PC-9 (cell line): ENCODE data around the gene ACTN1. TPM values are rescaled to one million over a fixed set of nuclear protein-coding genes. Genes with fewer than 3 reads are reported as not detected.

Source experiments
- BruUV-seq: library from RNA; stranded (reverse); fragments of 400-500 nt; replicated peaks from 2 replicates; lab custom pipeline; 2021; lab: Mats Ljungman, UMichigan
- CTCF ChIA-PET: fragments of 300-600 bp; sonication (Branson Sonifier 250); formaldehyde crosslinking; loops from one replicate; lab custom pipeline; 2022; ENCODE audit warnings: antibody characterized with exemption; lab: Charles Lee
- POLR2A ChIA-PET: fragments of 300-600 bp; sonication (Branson Sonifier 250); formaldehyde crosslinking; loops from one replicate; lab custom pipeline; 2022; ENCODE audit warnings: antibody characterized with exemption; ENCODE audit not compliant: unreplicated experiment; lab: Charles Lee
- DNase-seq, 2 experiments: peaks; one replicate each; pipeline versions ENCODE4 v3.0.0 to v3.0.0-alpha.2; 2015 to 2022; ENCODE audit warnings: mixed read lengths in 1 of 2
- H2AFZ ChIP-seq: fragments of 200-600 bp; sonication (generic); 2 replicates; pipeline ENCODE4 v1.8.1; 2017; ENCODE audit warnings: antibody characterized with exemption
- H3F3A ChIP-seq: fragments of 200-600 bp; sonication (generic); 2 replicates; pipeline ENCODE4 v1.8.1; 2017; ENCODE audit warnings: antibody characterized with exemption, mild to moderate bottlenecking, low read depth; ENCODE audit not compliant: insufficient read depth
- H3K27ac ChIP-seq: fragments of 200-600 bp; sonication (generic); 2 replicates; pipeline ENCODE4 v1.6.1; 2016; ENCODE audit warnings: mixed run types
- H3K27me3 ChIP-seq: fragments of 200-600 bp; sonication (generic); 2 replicates; pipeline ENCODE4 v1.6.1; 2016; ENCODE audit warnings: low read depth, mixed run types; ENCODE audit not compliant: insufficient read depth
- H3K36me3 ChIP-seq: fragments of 200-600 bp; sonication (generic); 2 replicates; pipeline ENCODE4 v1.6.1; 2016; ENCODE audit warnings: low read depth, mixed run types
- H3K4me1 ChIP-seq: fragments of 200-600 bp; sonication (generic); replicated peaks from 2 replicates; pipeline ENCODE4 v1.6.1; 2016; ENCODE audit warnings: mixed run types; ENCODE audit not compliant: insufficient read depth
- H3K4me2 ChIP-seq: fragments of 200-600 bp; sonication (generic); 2 replicates; pipeline ENCODE4 v1.6.1; 2017; ENCODE audit warnings: mixed run types
- H3K4me3 ChIP-seq: fragments of 200-600 bp; sonication (generic); 2 replicates; pipeline ENCODE4 v1.6.1; 2016; ENCODE audit warnings: mixed run types
- H3K79me2 ChIP-seq: fragments of 200-600 bp; sonication (generic); 2 replicates; pipeline ENCODE4 v1.6.1; 2017; ENCODE audit warnings: low read depth, mixed run types
- H3K9me2 ChIP-seq: fragments of 200-600 bp; sonication (generic); 2 replicates; pipeline ENCODE4 v1.8.1; 2017; ENCODE audit warnings: mild to moderate bottlenecking; ENCODE audit not compliant: insufficient read depth
- H3K9me3 ChIP-seq: fragments of 200-600 bp; sonication (generic); 2 replicates; pipeline ENCODE4 v1.8.1; 2016; ENCODE audit warnings: low read depth; ENCODE audit not compliant: insufficient read depth
- H4K20me1 ChIP-seq: fragments of 200-600 bp; sonication (generic); 2 replicates; pipeline ENCODE4 v1.8.1; 2017; ENCODE audit not compliant: insufficient read depth
- CTCF ChIP-seq: fragments of 200-600 bp; sonication (generic); conservative IDR thresholded peaks from 2 replicates; pipeline ENCODE4 v1.6.1; 2017; ENCODE audit warnings: mixed run types, antibody characterized with exemption, mild to moderate bottlenecking, moderate library complexity
- EZH2 ChIP-seq: fragments of 200-600 bp; sonication (generic); IDR thresholded peaks from 2 replicates; pipeline ENCODE4 v1.8.0; 2017; ENCODE audit warnings: antibody characterized with exemption, low read depth
- intact Hi-C: fragments of 100-400 bp; cut with micrococcal nuclease; formaldehyde crosslinking; loops from one replicate; pipeline ENCODE4 v1.10.0; 2022; ENCODE audit not compliant: unreplicated experiment
- total RNA-seq: library from RNA; stranded (reverse); gene quantifications from 2 replicates; pipeline ENCODE4 v1.2.3, GENCODE V29; 2021

Gene ACTN1
- total RNA-seq, 1 experiment from 2014 or later = 314 TPM

DNA sequence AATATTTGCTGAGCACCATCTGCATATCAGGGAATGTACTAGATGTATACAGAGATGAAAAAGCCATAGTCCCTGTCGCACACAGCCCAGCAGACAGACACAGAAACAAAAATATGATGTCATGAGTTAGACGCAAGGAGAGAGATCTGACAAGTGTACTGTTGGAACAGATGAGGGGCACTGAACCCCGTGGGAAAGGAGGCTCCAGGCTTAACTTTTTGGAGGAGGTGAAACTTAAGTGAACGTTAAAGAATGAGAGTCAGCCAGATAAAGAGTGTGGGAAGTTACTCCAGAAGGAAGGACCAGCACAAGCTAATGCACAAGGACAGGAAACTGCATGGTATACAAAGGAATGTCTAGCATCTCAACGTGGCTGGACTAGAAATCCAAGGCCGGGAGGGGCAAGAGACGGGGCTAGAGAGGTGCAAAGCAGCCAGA is 2.5 kb upstream of the ACTN1 start:
- ChIA-PET POLR2A (interaction anchor here (0.6 kb wide), 1 partner anchor 128 kb away, joined by 3 read pairs; no protein-coding TSS in a partner anchor), CTCF (interaction anchor here (1.4 kb wide), 1 partner anchor 40 kb away, joined by 3 read pairs; no protein-coding TSS in a partner anchor)
- Histone ChIP-seq H3K4me1 (peaks cover 25% of the 10 kb centered on the region), H2AFZ (no peak overlapping the region), H3K4me2 (no peak overlapping the region; the same call in 1 of the 2 replicates), H3K9me3 (no peaks in the 10 kb centered on the region), H3K27ac (no peak overlapping the region), H3K36me3 (peaks cover 5% of the 10 kb centered on the region; the same call in 1 of the 2 replicates), H3K9me2 (no peaks in the 10 kb centered on the region), H4K20me1 (peaks cover 4% of the 10 kb centered on the region; the same call in 1 of the 2 replicates), H3F3A (peaks cover 33% of the 10 kb centered on the region; the same call in 1 of the 2 replicates), H3K27me3 (no peaks in the 10 kb centered on the region), H3K79me2 (peaks cover 24% of the 10 kb centered on the region), H3K4me3 (no peak overlapping the region)
- intact Hi-C loops = no loop called here
- no peak for TF ChIP-seq CTCF
- no peak for TF ChIP-seq EZH2
- DNase-seq = no peak
- BruUV-seq = no TSS peak

DNA sequence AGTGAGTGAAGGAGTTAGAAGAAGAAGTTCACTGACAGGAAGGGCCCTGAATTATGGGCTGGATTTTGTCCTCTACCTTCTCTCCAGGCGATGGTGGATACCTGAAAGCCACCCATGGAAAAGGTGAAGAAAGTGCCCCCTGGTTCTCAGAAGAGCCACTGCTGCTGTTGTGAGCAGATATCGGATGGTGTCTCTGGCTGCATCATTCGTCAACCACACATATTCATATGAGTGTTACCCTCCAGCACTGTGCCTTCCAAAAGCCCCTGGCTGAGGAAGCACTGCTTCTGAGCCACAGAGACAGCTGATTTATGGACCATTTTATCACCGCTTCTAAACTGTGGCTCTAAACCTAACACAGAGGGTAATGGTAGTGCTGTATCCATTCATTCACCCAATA is 2.0 kb upstream of the ACTN1 start:
- H3K4me2 ChIP-seq = peak overlapping the region; percentile 100; the same call in 1 of the 2 replicates
- H3K79me2 ChIP-seq = peaks cover 29% of the 10 kb centered on the region
- no peaks in the 10 kb centered on the region for H3K9me2 ChIP-seq
- H3K4me3 ChIP-seq = no peak overlapping the region
- H3K36me3 ChIP-seq = peaks cover 8% of the 10 kb centered on the region
- no peak overlapping the region for H3K27ac ChIP-seq
- H4K20me1 ChIP-seq = peaks cover 8% of the 10 kb centered on the region; the same call in 1 of the 2 replicates
- no TSS peak for BruUV-seq
- ChIA-PET CTCF (interaction anchor here (1.4 kb wide), 1 partner anchor 39 kb away, joined by 3 read pairs; no protein-coding TSS in a partner anchor), POLR2A (no interaction called here)
- no peak for DNase-seq
- TF ChIP-seq EZH2 (no peak), CTCF (no peak)
- no peak overlapping the region for H2AFZ ChIP-seq
- intact Hi-C loops = no loop called here
- H3K4me1 ChIP-seq = peaks cover 30% of the 10 kb centered on the region
- no peaks in the 10 kb centered on the region for H3K27me3 ChIP-seq
- H3K9me3 ChIP-seq = no peaks in the 10 kb centered on the region
- peaks cover 33% of the 10 kb centered on the region; the same call in 1 of the 2 replicates for H3F3A ChIP-seq

DNA sequence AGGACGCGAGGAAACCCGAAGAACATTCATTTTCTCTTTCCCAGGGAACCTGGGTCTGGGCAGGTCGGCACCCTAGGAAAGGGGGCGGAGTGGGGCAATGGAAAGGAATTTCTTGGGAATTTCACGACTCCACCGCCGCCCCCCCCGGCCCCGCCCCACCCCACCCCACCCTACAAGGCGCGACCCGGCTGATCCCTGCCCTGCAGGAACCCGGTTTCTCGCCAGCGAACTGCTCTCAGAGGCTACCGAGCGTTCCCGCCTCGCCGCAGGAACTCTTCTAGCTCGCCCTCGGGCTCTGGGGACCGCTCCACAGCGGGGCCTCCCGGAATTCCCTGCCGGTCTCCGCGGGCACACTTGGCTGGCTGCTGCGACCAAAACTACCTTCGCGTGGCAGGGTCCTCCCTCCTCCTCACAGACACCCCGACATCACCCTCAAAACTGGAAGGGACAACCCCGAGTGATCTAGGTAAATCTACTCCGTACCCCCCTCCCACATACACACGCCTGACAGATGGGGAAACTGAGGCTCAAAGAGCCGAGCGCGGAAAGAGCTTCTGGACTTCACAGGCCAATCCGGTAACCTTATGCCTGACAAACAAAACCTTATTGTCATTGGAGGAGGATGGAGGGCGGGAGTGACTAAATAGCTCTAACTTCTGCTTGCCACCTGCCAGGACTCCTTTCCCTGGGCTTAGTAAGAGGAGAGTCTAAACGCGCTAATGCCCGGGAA is 785 bp upstream of the ACTN1 start:
- peaks cover 42% of the 10 kb centered on the region for H3K4me1 ChIP-seq
- H3K9me2 ChIP-seq = no peaks in the 10 kb centered on the region
- no peak for TF ChIP-seq CTCF
- TF ChIP-seq EZH2 = no peak
- no peaks in the 10 kb centered on the region for H3K27me3 ChIP-seq
- intact Hi-C loops = loop anchor here (1.0 to 5.0 kb wide), 5 partner anchors 29 to 172 kb away; partner anchors contain the start of gene DCAF5
- H3K4me3 ChIP-seq = peak overlapping the region; percentile 76
- peak overlapping the region; percentile 100 for H3K4me2 ChIP-seq
- DNase-seq = peak in 1 of 2 experiments; percentile 70
- BruUV-seq = TSS peak; percentile 37
- H2AFZ ChIP-seq = peak overlapping the region; percentile 86
- peaks cover 41% of the 10 kb centered on the region for H3K79me2 ChIP-seq
- ChIA-PET POLR2A (interaction anchor here (0.5 to 1.4 kb wide), 17 partner anchors 10 to 537 kb away, joined by 3 to 20 read pairs (median 6); no protein-coding TSS in a partner anchor), CTCF (interaction anchor here (0.6 to 1.1 kb wide), 11 partner anchors 30 to 454 kb away, joined by 3 to 14 read pairs (median 4); no protein-coding TSS in a partner anchor)
- peaks cover 19% of the 10 kb centered on the region for H3K36me3 ChIP-seq
- H3K9me3 ChIP-seq = no peaks in the 10 kb centered on the region
- H3F3A ChIP-seq = peaks cover 33% of the 10 kb centered on the region; the same call in 1 of the 2 replicates
- H4K20me1 ChIP-seq = peaks cover 21% of the 10 kb centered on the region
- peak overlapping the region; percentile 93 for H3K27ac ChIP-seq
